ENCODE measurements around the gene STATH.
"Not testable (repeated sequence)": the region's sequence is repeated elsewhere in the genome, so short reads cannot be mapped to it uniquely, and the experiment has no call there.

- not testable (repeated sequence) for TF ChIP-seq CTCF (conservative IDR thresholded peaks at IDR 0.05 in 1 of 2, IDR thresholded peaks at IDR 0.05 in 1 of 2; ENCODE audit: extremely low read depth in 1 of 2, insufficient read depth in 1 of 2, low read depth in 1 of 2, low read length in 2 of 2); EZH2 (IDR thresholded peaks at IDR 0.05; ENCODE audit: borderline replicate concordance, low read length)
Observed at GRCh38 chr4:70028159-70028558, 32.4 kb downstream of the STATH start, which contains the start of gene HTN3.

Data from mammary epithelial cell (primary cell).